OCI-LY7 (cell line): ENCODE data around the gene DTX3. TPM values are rescaled to one million over a fixed set of nuclear protein-coding genes. Genes with fewer than 3 reads are reported as not detected.

Experiments
- BruUV-seq: library from RNA; stranded (reverse); fragments of 400-500 nt; replicated peaks from 2 replicates; lab custom pipeline; 2021; lab: Mats Ljungman, UMichigan
- CTCF ChIA-PET: fragments of 300-600 bp; sonication (Branson Sonifier 250); formaldehyde crosslinking; loops from one replicate; lab custom pipeline; 2022; ENCODE audit warnings: antibody characterized with exemption; ENCODE audit not compliant: unreplicated experiment; lab: Charles Lee
- POLR2A ChIA-PET: fragments of 300-600 bp; sonication (Branson Sonifier 250); formaldehyde crosslinking; loops from one replicate; lab custom pipeline; 2022; ENCODE audit warnings: antibody characterized with exemption; lab: Charles Lee
- DNase-seq: peaks from one replicate; pipeline ENCODE4 v3.0.0-alpha.2; 2015; ENCODE audit warnings: low spot score
- H2AFZ ChIP-seq: fragments of 200-600 bp; sonication (generic), shearing (Covaris generic); 2 replicates; pipeline ENCODE4 v1.6.1; 2014; ENCODE audit warnings: mild to moderate bottlenecking, antibody characterized with exemption, low read length, moderate library complexity
- H3K27ac ChIP-seq: fragments of 200-600 bp; sonication (generic); 2 replicates; pipeline ENCODE4 v1.5.1; 2014; ENCODE audit warnings: mixed run types, low read depth, mild to moderate bottlenecking, moderate library complexity, low read length, inconsistent platforms; ENCODE audit not compliant: poor library complexity, severe bottlenecking
- H3K36me3 ChIP-seq: fragments of 200-600 bp; sonication (generic); 2 replicates; pipeline ENCODE4 v1.6.1; 2014; ENCODE audit warnings: mild to moderate bottlenecking, antibody characterized with exemption, low read length, moderate library complexity, mixed read lengths; ENCODE audit not compliant: insufficient read depth
- H3K4me1 ChIP-seq: fragments of 200-600 bp; sonication (generic); 2 replicates; pipeline ENCODE4 v1.5.1; 2014; ENCODE audit warnings: mild to moderate bottlenecking, low read length; ENCODE audit not compliant: insufficient read depth, poor library complexity, severe bottlenecking
- H3K4me2 ChIP-seq: fragments of 200-600 bp; sonication (generic); 2 replicates; pipeline ENCODE4 v1.6.1; 2014; ENCODE audit warnings: mild to moderate bottlenecking, low read length
- H3K4me3 ChIP-seq: fragments of 200-600 bp; sonication (generic); 2 replicates; pipeline ENCODE4 v1.5.1; 2014; ENCODE audit warnings: mild to moderate bottlenecking, low read depth, low read length; ENCODE audit not compliant: poor library complexity, severe bottlenecking
- H3K79me2 ChIP-seq: fragments of 200-600 bp; sonication (generic); 2 replicates; pipeline ENCODE4 v1.6.1; 2016; ENCODE audit warnings: low read depth, mild to moderate bottlenecking, low read length, moderate library complexity, mixed read lengths; ENCODE audit not compliant: insufficient read depth
- H3K9me2 ChIP-seq: fragments of 200-600 bp; sonication (generic); 2 replicates; pipeline ENCODE4 v1.6.1; 2016; ENCODE audit warnings: mild to moderate bottlenecking, low read length, mixed read lengths; ENCODE audit not compliant: insufficient read depth
- H3K9me3 ChIP-seq: fragments of 200-600 bp; sonication (generic); 2 replicates; pipeline ENCODE4 v1.6.1; 2014; ENCODE audit warnings: mild to moderate bottlenecking, mixed run types, low read length, mixed read lengths
- H4K20me1 ChIP-seq: fragments of 200-600 bp; sonication (generic); 2 replicates; pipeline ENCODE4 v1.6.1; 2014; ENCODE audit warnings: mild to moderate bottlenecking, antibody characterized with exemption, low read length, moderate library complexity, mixed read lengths; ENCODE audit not compliant: insufficient read depth
- CTCF ChIP-seq: fragments of 200-600 bp; sonication (generic); conservative IDR thresholded peaks from 2 replicates; pipeline ENCODE4 v1.5.1; 2014; ENCODE audit warnings: mild to moderate bottlenecking, antibody characterized with exemption, low read length, moderate library complexity, mixed read lengths
- EZH2phosphoT487 ChIP-seq: fragments of 200-600 bp; sonication (generic); IDR thresholded peaks from 2 replicates; pipeline ENCODE4 v1.6.1; 2018; ENCODE audit warnings: low read depth, borderline replicate concordance, mild to moderate bottlenecking, mixed run types, antibody characterized with exemption, low read length, moderate library complexity, mixed read lengths
- intact Hi-C: fragments of 100-400 bp; cut with micrococcal nuclease; formaldehyde crosslinking; loops from one replicate; pipeline ENCODE4 v1.10.0; 2022; ENCODE audit not compliant: unreplicated experiment
- total RNA-seq, 2 experiments: library from RNA; depleted of rRNA in 1 of 2; stranded (reverse); fragments of >200 nt in 1 of 2; shearing (Covaris generic) in 1 of 2; gene quantifications; 2 replicates each; pipeline ENCODE4 v1.2.3, GENCODE V29; 2014 to 2022

Gene DTX3
- total RNA-seq, 2 experiments from 2014 or later: not detected

- ChIA-PET POLR2A (interaction anchor here (0.7 to 1.6 kb wide), 2 partner anchors 45 to 74 kb away, joined by 3 to 5 read pairs; no protein-coding TSS in a partner anchor), CTCF (interaction anchor here (0.6 kb wide), 1 partner anchor 278 kb away, joined by 3 read pairs; no protein-coding TSS in a partner anchor)
- Histone ChIP-seq H3K36me3 (no peaks in the 10 kb centered on the region), H3K9me2 (no peaks in the 10 kb centered on the region), H3K79me2 (no peaks in the 10 kb centered on the region), H4K20me1 (no peaks in the 10 kb centered on the region), H2AFZ (no peak overlapping the region), H3K4me1 (peaks cover 15% of the 10 kb centered on the region), H3K4me2 (no peak overlapping the region), H3K9me3 (no peaks in the 10 kb centered on the region), H3K4me3 (no peak overlapping the region), H3K27ac (no peak overlapping the region)
- no TSS peak for BruUV-seq
- intact Hi-C loops: no loop called here
- no peak for DNase-seq
- TF ChIP-seq EZH2phosphoT487: no peak
- TF ChIP-seq CTCF: no peak
Measured at GRCh38 chr12:57612711-57613426, 8.2 kb downstream of the DTX3 start.

- intact Hi-C loops: loop anchor here (2.0 kb wide), 1 partner anchor 31 kb away; no protein-coding TSS in a partner anchor
- DNase-seq: no peak
- no peaks in the 10 kb centered on the region for H3K9me2 ChIP-seq
- POLR2A ChIA-PET: interaction anchor here (0.5 to 1.6 kb wide), 4 partner anchors 33 to 785 kb away, joined by 3 to 5 read pairs (median 3); no protein-coding TSS in a partner anchor
- no peak overlapping the region for H3K4me3 ChIP-seq
- peak overlapping the region; percentile 61 for H3K4me2 ChIP-seq
- no TSS peak for BruUV-seq
- H2AFZ ChIP-seq: no peak overlapping the region
- no peaks in the 10 kb centered on the region for H3K9me3 ChIP-seq
- no peaks in the 10 kb centered on the region for H4K20me1 ChIP-seq
- TF ChIP-seq CTCF: no peak
- TF ChIP-seq EZH2phosphoT487: no peak
- H3K4me1 ChIP-seq: peaks cover 15% of the 10 kb centered on the region
- H3K36me3 ChIP-seq: no peaks in the 10 kb centered on the region
- CTCF ChIA-PET: interaction anchor here (0.6 kb wide), 1 partner anchor 278 kb away, joined by 3 read pairs; no protein-coding TSS in a partner anchor
- H3K79me2 ChIP-seq: no peaks in the 10 kb centered on the region
- no peak overlapping the region for H3K27ac ChIP-seq
Measured at GRCh38 chr12:57613427-57614109, 8.9 kb downstream of the DTX3 start.
